ENCODE data around the gene ZBTB7C. TPM values are rescaled to one million over a fixed set of nuclear protein-coding genes. Genes with fewer than 3 reads are reported as not detected.

ZBTB7C gene
- total RNA-seq, 4 donors from 2014 or later: 26.0 to 50.6 (median 46.2) TPM

GRCh38 chr18:48116873-48117630 lies 292.1 kb downstream of the ZBTB7C start:
- no peaks in the 10 kb centered on the region for H3K36me3 ChIP-seq
- H3K27ac ChIP-seq: no peak overlapping the region
- 77% methylated on average over 9 of the region's 9 CpGs for WGBS
- no peak overlapping the region for H3K4me3 ChIP-seq
- no peaks in the 10 kb centered on the region for H3K27me3 ChIP-seq
- DNase-seq (ENCODE audit: low spot score in 2 of 2): no peak
- peaks cover 7% of the 10 kb centered on the region for H3K4me1 ChIP-seq
- no peak for TF ChIP-seq CTCF (IDR thresholded peaks at IDR 0.05)
- no peak for TF ChIP-seq POLR2AphosphoS5 (IDR thresholded peaks at IDR 0.05)
- TF ChIP-seq POLR2A (IDR thresholded peaks at IDR 0.05): no peak
- no peak for TF ChIP-seq EP300 (IDR thresholded peaks at IDR 0.05)
- no peaks in the 10 kb centered on the region for H3K9me3 ChIP-seq

GRCh38 chr18:48116017-48116416 lies 293.2 kb downstream of the ZBTB7C start:
- peaks cover 7% of the 10 kb centered on the region for H3K4me1 ChIP-seq
- no peak for DNase-seq (ENCODE audit: low spot score in 2 of 2)
- H3K9me3 ChIP-seq: no peaks in the 10 kb centered on the region
- H3K27ac ChIP-seq: no peak overlapping the region
- no peaks in the 10 kb centered on the region for H3K27me3 ChIP-seq
- 87% methylated on average over 7 of the region's 7 CpGs for WGBS
- no peak overlapping the region for H3K4me3 ChIP-seq
- no peaks in the 10 kb centered on the region for H3K36me3 ChIP-seq
- TF ChIP-seq CTCF (IDR thresholded peaks at IDR 0.05): no peak
- TF ChIP-seq POLR2AphosphoS5 (IDR thresholded peaks at IDR 0.05): no peak
- no peak for TF ChIP-seq EP300 (IDR thresholded peaks at IDR 0.05)
- TF ChIP-seq POLR2A (IDR thresholded peaks at IDR 0.05): no peak

GRCh38 chr18:48113691-48114090 lies 295.5 kb downstream of the ZBTB7C start:
- Histone ChIP-seq H3K36me3 (no peaks in the 10 kb centered on the region), H3K27me3 (no peaks in the 10 kb centered on the region), H3K4me1 (no peaks in the 10 kb centered on the region), H3K9me3 (no peaks in the 10 kb centered on the region), H3K27ac (no peak overlapping the region), H3K4me3 (no peak overlapping the region)
- 62% methylated on average over 6 of the region's 8 CpGs for WGBS
- TF ChIP-seq EP300 (IDR thresholded peaks at IDR 0.05) (no peak), CTCF (IDR thresholded peaks at IDR 0.05) (no peak), POLR2A (IDR thresholded peaks at IDR 0.05) (no peak), POLR2AphosphoS5 (IDR thresholded peaks at IDR 0.05) (no peak)
- DNase-seq (ENCODE audit: low spot score in 2 of 2): no peak

- 81% methylated on average over 5 of the region's 5 CpGs for WGBS
- peaks cover 6% of the 10 kb centered on the region for H3K4me1 ChIP-seq
- H3K27me3 ChIP-seq: no peaks in the 10 kb centered on the region
These were observed 297.6 kb downstream of the ZBTB7C start for GRCh38 chr18:48111587-48111986.

More at GRCh38 chr18:48111587-48111986, 297.6 kb downstream of the ZBTB7C start:
- Histone ChIP-seq H3K36me3 (no peaks in the 10 kb centered on the region), H3K9me3 (no peaks in the 10 kb centered on the region), H3K4me3 (no peak overlapping the region), H3K27ac (no peak overlapping the region)
- no peak for TF ChIP-seq EP300 (IDR thresholded peaks at IDR 0.05)
- TF ChIP-seq CTCF (IDR thresholded peaks at IDR 0.05): no peak
- TF ChIP-seq POLR2AphosphoS5 (IDR thresholded peaks at IDR 0.05): no peak
- no peak for TF ChIP-seq POLR2A (IDR thresholded peaks at IDR 0.05)
- no peak for DNase-seq (ENCODE audit: low spot score in 2 of 2)
